Mesenteric fat pad (tissue), 1 donor: Measurements from ENCODE around the gene SPI1. TPM values are rescaled to one million over a fixed set of nuclear protein-coding genes. Genes with fewer than 3 reads are reported as not detected.

Source experiments
- DNase-seq: peaks from one replicate; pipeline ENCODE4 v3.0.0-alpha.2; 2020; ENCODE audit warnings: low spot score
- total RNA-seq: library from RNA; stranded (reverse); fragmentation: NEBNext Ultra II Directional; extraction: Animal tissue kit (Norgen Biotek cat#: 25700); gene quantifications from one replicate; pipeline ENCODE4 v1.2.1, GENCODE V29; 2021
- donor health status: DM: yes; HTN: yes; CAD: no.

SPI1 gene
- total RNA-seq, 1 donor from 2014 or later, result 74.7 TPM

DNA sequence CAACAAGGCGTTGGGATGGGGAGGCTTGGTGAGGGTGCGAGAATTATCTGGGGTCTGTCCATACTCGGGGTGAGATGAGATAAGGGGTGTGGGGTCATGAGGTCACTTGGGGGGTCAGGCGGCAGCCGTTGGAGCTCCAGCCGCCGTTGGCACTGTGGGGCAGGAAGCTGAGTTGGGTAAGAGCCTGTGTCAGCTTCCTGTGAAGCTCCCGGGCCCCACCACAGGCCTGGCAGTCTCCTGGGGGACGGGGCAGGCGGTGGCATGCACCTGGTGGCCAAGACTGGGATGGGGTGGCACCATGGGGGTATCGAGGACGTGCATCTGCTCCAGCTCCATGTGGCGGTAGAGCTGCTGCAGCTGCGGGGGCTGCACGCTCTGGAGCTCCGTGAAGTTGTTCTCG, 18.8 kb downstream of the SPI1 start:
- no peak for DNase-seq

DNA sequence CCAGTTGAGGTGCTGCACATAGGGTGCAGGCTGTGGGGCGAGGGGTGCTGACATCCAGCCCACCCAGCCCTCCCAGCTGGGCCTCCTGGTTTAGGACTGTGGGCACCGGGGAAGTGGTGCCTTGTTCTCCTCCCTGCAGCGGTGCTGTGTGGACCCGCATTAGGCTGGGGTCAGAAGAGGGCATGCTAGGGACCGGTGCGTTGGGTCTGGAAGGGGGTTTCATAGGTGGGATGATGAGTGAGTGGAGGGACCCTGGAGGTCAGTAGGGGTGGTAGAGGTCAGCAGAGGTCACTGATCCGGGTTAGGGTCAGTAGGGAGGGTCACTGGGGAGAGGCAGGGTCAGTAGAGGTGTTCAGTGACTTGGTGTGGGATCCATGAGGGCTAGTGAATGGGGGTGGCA, 19.2 kb downstream of the SPI1 start:
- no peak for DNase-seq

DNA sequence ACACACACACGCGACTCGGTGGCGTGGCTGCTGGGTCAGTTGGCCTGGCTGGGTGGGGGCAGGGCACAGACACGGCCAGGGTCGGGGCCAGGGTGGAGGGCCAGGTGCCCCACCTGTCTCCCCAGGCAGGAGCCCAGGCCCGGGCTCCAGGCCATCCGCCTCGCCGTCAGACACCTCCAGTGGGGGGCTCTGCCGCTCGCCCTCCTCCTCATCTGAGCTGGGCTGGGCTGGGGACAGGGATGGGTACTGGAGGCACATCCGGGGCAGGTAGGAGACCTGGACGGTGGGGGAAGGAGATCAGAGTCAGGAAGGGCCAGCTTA, 19.7 kb downstream of the SPI1 start:
- no peak for DNase-seq

DNA sequence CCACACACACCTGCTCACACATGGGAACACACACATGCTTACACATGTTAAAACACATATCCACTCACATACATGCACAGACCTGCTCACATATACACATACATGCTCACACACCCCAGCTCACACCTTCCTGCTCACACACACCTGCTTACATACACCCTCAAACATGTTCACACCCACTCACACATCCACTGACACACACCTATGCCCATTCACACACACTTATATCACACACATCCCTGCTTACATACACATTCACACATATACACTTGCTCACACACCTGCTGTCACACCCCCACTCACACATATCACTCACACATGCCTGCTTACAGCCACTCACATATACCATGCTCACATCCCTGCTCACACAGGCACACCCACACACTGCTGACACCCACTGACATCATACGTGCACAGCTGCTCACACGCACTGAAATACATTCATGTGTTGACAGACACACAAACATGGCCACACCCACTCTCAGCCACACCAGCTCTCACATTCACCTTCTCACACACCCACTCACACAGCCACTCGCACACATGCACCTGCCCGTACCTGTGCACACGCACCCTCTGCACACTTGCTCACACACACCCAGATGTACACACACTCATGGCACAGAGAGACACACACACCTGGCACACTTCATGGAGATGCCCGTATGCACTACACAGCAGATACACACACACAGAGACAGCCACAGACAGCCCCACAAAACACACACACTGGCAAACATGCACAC, 20.2 kb downstream of the SPI1 start:
- no peak for DNase-seq

DNA sequence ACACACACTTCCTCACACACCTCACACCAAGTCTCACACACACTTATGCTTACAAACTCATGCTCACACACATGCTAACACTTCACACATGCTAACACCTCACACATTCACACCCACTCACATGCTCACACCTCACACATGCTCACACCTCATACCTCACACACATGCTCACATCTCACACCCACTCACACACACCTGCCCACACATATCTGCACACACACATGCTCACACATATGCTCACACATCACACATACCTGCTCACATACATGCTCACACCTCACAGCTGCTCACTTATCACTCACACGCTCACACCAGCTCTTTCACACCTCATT, 21.4 kb downstream of the SPI1 start:
- DNase-seq, result no peak

DNA sequence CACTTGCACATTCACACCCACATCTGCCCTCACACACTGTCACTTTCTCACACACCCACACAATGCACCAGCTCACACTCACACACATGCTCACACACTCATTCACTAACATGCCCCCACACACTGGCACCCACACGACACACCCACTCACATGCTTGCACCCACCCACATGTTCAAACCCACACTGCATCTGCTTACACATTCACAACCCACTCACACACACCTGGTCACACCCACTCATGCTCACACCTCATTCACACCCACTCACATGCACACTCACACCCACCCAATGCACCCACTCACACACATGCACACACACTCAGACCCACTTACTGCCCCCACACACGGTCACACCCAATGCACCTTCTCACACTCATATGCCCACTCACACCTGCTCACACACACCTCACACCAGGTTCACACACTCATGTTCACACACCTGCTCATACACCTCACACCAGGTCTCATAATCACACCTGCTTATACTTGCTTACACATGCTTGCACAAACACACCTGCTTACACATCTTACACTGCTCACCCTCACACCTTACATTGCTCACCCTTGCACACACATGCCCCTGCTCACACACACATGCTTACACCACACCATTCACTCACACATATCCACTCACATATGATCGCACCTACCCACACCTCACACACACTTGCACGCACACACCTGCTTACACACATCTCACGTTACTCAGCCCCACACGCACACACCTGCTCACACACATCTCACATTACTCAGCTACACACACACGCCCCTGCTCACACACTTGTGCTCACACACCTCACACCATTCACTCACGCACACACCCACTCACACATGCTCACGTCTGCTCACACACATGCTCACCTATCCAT, 22.0 kb downstream of the SPI1 start:
- DNase-seq, result no peak

DNA sequence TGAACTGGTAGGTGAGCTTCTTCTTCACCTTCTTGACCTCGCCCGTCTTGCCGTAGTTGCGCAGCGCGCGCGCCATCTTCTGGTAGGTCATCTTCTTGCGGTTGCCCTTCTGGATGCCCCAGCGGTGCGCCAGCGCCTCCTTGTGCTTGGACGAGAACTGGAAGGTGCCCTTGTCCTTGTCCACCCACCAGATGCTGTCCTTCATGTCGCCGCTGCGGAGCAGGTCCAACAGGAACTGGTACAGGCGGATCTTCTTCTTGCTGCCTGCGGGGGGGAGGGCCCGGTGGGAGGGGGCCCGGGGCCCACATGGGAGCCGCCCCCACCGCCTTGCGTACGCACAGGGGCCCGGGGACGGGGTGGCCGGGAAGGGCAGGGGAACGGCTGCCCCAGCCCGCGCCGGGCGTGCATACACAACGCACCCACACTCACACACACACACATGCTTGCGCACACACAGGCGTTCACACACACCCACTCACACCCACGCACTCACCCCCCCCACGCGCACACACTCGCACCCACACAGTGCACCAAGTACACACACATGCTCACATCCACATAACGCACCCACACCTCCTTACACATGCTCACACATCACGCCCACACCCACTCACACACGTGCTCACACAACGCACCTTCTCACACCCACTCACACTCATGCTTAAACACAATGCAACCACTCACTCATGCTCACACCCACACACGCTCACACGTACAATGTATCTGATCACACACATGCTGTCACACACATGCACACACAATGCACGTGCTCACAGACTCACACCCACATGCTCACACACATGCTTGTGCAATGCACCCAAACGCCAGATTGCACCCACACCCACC, 22.8 kb downstream of the SPI1 start:
- peak; percentile 97 for DNase-seq

DNA sequence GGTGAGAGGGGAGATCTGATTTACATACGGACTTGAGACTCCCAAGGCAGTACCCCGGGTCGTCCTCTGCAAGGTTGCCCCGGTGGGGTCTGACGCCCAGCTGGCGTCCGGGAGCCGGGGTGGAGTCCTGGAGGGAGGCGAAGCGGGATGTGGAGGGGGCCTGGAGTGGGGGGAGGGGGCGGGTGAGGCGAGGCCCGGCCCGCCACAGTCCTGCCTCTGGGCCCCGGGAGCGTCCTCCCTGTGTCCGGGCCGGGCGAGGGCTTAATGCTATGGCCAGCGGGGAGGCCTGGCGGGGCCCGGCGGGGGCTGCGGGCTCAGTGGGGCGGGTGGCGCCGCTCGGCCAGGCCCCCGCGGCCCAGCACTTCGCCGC, 23.4 kb downstream of the SPI1 start:
- DNase-seq, result no peak

DNA sequence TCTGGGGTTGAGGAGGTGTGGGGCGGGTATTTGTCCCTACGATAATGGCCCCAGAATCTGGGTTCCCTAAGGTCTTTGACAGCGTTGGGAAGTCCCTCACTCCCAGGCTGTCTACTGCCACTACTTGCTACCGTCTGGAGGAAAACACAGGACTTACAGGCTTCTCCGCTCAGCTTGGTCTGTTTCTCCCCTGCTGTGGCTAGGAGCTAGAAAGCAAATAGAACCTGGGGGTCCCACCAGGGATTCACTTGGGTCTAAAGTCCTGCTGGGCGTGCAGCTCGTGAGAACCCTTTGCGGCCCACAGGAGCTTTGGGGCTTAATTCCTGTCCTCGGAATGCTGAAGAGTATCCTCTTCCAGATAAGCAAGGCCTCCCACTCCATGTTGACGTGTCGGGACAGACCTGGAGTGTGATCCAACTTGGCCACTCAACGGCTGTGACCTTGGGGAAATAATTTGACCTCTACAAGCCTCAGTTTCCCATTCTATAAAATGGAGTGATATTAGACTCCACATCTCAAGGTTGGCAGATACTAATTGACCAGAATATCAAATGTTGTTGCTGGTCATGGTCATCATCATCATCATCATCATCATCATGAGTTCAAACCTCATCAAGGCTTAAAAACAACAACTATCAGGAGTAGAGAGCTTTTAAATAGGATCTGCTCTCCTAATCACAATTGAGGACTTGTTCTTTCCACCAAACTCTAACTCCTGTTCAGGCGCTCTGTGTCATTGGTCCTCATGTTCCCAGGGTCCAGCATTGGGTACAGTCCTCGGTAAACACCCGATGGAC, 24.2 kb downstream of the SPI1 start:
- no peak for DNase-seq

DNA sequence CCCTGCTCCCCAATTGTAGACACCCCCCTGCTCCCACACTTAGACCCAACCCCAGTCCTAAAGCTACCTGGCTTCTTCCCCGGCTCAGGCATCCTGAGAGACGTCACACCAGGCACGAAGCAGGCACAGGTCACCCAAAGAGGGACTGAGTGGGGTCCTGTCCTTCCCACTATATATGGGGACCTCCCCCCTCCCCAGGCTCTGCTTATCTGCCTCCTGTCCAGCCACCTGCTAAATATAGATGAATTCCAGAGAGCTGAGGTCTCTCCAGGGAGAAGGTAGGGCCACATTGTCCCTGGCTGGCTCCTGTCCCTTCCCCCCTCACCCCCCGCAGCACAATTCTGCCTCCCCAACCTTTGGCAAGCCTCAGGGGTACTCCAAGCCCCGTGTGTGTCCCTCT, 25.8 kb downstream of the SPI1 start, which contains the start of gene MYBPC3:
Gene MYBPC3 (minus strand): TSS at position 147 of the 400 bp plus-strand sequence. CDS start 55 bp downstream, at position 92.
- no peak for DNase-seq

DNA sequence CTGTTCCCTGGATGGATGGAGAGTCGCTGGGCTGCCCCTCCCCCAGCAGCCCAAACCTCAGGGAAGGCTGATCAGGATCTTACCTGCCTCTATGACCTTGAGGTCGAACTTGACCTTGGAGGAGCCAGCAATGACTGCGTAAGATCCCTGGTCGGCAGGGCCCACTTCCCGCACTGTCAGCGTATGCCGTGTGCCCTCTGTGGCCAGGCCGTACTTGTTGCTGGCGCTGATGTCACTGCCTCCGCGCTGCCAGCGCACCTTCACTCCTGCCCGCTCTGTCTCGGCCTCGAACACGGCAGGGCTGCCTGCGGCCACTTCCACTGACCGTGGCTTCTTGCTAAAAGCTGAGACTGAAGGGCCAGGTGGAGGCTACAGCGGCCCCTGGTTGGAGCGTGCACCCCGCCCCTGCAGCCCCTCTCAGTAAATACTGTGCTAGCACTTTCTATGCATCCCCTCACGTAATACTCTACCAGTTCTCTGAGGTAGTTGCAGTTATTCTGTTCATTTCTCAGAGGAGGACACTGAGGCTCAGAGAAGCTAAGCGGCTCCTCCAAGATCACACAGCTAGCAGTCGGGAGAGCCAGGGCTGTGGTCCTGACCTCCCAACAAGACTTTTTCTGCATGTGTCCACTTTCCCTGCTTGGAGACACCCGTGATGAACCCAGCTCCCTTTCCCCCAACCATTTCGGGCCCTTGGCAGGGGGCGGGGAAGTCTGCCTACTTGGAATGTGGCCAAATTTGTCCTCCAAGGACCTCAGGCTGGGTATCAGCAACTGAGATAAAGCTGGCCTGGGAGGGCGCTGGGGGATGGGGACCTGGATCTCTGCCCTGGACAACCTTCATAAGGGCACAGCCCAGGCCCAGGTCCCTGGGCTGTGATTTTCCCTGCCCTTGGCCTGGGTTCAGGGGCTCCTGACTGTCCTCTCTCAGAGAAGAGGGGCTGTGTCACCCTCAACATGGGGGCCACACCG, 26.9 kb downstream of the SPI1 start:
- no peak for DNase-seq

DNA sequence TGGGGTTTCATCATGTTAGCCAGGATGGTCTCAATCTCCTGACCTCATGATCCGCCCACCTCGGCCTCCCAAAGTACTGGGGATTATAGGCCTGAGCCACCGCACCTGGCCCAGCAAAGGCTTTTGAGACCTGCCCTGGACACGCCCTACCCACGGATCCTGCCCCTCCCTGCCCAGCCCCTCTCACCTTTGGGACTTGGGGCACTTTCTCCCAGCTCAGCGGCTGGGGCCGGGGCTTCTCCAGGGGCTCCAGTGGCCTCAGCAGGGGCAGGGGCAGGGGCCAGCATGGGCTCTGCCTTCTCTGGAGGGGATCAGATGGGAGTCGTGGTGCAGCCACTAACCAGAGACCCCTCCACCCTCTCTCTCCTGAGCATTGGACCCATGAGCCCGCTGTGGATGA, 28.0 kb downstream of the SPI1 start:
- no peak for DNase-seq

DNA sequence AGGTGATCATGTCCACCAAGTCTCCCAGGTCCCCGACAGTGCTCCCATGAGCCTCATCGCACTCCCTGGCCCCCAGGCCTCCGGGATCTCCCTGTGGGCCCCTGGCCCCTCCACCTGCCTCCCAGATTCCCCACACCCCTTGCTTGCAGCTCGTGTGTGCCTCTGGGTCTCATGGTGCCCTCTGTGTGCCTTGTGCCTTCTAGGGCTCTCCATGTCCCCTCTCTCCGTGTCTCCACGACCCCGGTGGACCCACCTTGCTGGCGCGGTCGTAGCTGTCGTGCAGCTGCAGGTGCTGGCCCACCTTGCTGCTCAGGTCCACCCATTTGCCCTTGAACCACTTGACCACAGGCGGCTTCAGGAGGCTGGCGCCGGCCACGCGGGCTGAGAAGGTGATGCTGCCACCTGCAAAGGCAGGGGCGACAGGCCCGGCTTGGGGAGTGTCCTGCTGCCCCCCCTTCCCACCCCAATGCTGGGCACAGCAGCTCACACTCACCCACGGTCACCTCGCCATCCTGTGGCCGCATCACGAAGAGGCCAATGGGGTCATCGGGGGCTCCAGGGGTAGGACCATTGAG, 28.7 kb downstream of the SPI1 start:
- no peak for DNase-seq

DNA sequence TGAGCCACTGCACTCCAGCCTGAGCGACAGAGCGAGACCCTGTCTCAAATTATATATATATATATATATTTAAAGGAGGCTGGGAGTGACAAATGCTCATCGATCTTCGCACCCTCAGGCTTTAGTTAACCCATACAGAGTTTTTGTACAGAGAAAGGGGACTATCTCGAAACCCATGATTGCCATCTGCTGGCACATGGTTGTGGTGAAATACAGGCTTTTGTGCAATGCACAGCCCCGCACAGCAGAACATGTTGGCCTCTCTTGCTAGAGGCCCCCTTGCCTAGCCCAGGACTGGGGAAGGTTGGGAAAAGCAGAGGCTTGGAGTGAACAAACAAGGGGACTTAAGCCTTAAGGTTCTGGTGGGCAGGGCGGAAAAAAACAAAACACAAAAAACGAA, 29.5 kb downstream of the SPI1 start:
- DNase-seq, result no peak

DNA sequence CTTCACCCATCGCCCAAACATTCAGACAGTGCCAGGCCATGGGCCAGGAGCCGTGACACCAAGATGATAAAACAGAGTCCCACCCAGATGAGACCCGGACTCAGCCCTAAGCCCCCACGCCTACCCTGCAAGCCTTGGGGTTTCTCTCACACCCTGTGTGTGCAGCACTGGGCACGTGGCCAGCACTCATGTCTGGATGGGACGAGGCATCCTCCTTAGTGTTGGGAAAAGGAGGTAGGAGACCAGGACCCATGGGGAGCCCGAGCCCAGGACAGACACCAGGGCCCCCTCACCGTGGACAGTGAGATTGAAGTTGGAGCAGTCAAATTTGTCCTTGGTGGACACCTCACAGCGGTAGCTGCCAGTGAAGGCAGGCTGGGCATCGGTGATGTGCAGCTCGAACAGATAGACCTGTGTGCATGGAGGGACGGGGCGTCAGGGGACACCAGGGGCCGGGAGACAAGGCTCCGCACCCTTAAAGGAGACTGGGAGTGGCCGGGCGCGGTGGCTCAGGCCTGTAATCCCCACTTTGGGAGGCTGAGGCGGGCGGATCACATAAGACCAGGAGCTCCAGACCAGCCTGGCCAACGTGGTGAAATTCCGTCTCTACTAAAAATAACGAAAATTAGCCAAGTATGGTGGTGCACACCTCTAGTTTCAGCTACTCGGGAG, 30.1 kb downstream of the SPI1 start:
- no peak for DNase-seq

DNA sequence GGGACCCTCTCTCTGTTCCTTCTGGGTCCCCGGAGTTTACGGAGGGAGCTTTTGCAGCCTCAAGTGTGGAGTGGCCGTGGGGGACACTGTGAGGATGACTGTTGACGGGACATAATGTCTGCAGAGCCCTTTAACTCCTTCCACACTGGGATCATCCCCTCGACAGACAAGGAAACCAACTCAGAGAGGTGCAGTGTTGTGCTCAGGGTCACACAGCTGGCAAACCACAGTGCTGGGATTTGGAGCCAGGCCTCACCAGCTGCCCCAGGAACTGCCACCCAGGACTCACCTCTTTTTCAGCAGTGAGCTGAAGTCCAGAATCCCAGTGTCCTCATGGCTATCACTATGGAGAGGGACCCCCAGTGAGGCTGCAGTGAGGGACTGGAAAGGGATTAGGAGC, 31.2 kb downstream of the SPI1 start:
- no peak for DNase-seq

DNA sequence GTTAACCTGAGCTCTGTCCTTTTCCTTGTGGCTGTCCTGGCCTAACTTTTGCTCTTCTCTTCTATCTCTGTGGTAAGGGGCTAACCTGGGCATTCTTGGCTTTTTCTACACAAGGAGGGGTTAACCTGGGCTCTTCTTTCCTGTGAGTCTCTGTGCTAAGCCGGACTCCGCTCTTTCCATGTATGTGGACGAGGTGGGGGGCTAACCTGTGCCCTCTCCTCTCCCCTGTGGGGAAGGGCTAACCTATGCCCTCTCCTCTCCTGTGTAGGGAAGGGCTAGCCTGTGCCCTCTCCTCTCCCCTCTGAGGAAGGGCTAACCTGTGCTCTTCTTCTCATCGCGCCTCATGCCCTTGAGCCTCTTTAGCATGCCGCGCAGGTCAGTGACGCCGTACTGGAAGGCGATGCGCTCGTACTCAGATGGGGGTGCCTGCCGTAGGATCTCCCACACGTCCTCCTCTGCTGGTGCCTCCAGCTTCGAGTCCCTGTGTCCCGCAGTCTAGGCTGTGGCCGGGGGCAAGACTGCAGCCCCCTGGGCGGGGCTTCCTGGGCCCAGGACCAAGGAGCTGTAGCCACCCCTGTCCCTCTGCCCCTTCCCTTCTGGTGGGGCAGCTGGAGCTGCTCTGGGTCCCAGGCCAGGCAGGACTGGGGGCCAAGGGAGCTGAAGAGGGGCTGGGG, 32.3 kb downstream of the SPI1 start:
- no peak for DNase-seq

DNA sequence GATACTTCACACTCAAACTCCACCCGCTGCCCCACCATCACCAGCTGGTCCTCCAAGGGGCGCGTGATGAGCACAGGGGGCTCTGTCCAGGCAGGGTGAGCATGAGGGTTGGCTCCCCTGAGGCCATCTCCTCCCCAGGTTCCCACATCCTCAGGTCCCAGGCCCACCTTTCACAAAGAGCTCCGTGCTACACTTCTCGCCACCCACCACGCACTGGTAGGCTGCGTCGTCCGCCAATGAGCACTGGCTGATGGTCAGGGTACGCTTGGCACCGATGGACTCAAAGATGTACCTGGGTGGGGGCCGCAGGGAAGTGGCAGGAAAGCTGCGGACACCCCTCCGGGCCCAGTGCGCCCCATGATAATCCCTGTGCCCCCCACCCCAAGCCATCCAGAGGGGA, 35.5 kb downstream of the SPI1 start:
- DNase-seq, result no peak
